Heart left ventricle (tissue), 13 donors: ENCODE results near the gene DHRS7.

Experiments used
- POLR2A ChIP-seq, 2 donors: fragments of 450-650 bp; IDR thresholded peaks; one replicate each; pipeline ENCODE4 v1.6.1; 2017; ENCODE audit warnings: antibody characterized with exemption in 2 of 2, mild to moderate bottlenecking in 2 of 2, moderate library complexity in 2 of 2
- TF ChIP-seq, protein P1 (sequence below), 12 donors: fragments of 200-600 bp; sonication (generic) in 4 of 12; IDR thresholded peaks; one replicate each; pipeline versions ENCODE4 v1.5.0 to v1.8.0; 2018 to 2022; ENCODE audit warnings: antibody characterized with exemption in 12 of 12, mild to moderate bottlenecking in 5 of 12
- donor health status: ischemic (EF 13 %, LVEDD 7.1; RV severe dilation, severe dysfunction).
- donor health status: DM: no; HTN: yes; CAD: no.
- donor health status: DM: no; HTN: no; CAD: no.
- donor health status: ischemic (EF 25% LVEDD 6.9; RV normal size, moderate dysfunction).
- donor health status: ischemic (EF 25% LVEDD 5.7; RV mildly dilated, moderate dysfunction).
- donor health status: ischemic (EF 35%, LVEDD 5.7; RV mildly dilated, moderate dysfunction).
- donor health status: nonischemic (EF 11% LVEDD 7.7; RV severe dilation, severe dysfunction).
- donor health status: DM: yes; HTN: yes; CAD: no.
- donor health status: PGD.
- donor health status: ischemic (EF 29% LVEDD 5.4; RV normal size, mild dysfunction).
- donor health status: nonischemic (EF 23%, LVEDD 6.1; RV moderate dilation, normal function).

DNA sequence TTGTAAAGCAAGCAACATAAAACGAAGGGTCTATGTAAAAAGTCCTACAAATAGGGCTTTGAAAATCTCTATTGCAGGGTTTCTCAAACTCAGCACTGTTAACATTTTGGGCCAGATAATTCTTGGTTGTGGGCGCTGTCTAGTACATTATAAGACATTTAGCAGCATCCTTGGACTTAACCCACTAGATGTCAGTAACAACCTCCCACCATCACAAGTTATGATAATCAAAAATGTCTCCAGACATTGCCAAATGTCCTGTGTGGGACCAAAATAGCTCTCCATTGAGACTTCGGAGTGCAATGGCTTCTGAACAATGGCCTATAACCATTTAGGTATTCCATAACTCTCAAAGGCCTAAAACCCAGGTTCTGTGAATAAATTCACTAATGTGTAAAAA is 22.9 kb upstream of the DHRS7 start:
- TF ChIP-seq, protein P1, sequence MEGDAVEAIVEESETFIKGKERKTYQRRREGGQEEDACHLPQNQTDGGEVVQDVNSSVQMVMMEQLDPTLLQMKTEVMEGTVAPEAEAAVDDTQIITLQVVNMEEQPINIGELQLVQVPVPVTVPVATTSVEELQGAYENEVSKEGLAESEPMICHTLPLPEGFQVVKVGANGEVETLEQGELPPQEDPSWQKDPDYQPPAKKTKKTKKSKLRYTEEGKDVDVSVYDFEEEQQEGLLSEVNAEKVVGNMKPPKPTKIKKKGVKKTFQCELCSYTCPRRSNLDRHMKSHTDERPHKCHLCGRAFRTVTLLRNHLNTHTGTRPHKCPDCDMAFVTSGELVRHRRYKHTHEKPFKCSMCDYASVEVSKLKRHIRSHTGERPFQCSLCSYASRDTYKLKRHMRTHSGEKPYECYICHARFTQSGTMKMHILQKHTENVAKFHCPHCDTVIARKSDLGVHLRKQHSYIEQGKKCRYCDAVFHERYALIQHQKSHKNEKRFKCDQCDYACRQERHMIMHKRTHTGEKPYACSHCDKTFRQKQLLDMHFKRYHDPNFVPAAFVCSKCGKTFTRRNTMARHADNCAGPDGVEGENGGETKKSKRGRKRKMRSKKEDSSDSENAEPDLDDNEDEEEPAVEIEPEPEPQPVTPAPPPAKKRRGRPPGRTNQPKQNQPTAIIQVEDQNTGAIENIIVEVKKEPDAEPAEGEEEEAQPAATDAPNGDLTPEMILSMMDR (IDR thresholded peaks at IDR 0.05): peak in 5 of 12 donors; percentile 4 to 23 (median 15)
- TF ChIP-seq POLR2A (IDR thresholded peaks at IDR 0.05): no peak
